Measurements from ENCODE around the gene E2F3. TPM values are rescaled to one million over a fixed set of nuclear protein-coding genes. Genes with fewer than 3 reads are reported as not detected.

The E2F3 gene
- 10 to 100 TPM; 17.7 to 19.0 (median 17.9) TPM for polyA plus RNA-seq (ENCODE audit: insufficient read length in 3 of 3)

DNA sequence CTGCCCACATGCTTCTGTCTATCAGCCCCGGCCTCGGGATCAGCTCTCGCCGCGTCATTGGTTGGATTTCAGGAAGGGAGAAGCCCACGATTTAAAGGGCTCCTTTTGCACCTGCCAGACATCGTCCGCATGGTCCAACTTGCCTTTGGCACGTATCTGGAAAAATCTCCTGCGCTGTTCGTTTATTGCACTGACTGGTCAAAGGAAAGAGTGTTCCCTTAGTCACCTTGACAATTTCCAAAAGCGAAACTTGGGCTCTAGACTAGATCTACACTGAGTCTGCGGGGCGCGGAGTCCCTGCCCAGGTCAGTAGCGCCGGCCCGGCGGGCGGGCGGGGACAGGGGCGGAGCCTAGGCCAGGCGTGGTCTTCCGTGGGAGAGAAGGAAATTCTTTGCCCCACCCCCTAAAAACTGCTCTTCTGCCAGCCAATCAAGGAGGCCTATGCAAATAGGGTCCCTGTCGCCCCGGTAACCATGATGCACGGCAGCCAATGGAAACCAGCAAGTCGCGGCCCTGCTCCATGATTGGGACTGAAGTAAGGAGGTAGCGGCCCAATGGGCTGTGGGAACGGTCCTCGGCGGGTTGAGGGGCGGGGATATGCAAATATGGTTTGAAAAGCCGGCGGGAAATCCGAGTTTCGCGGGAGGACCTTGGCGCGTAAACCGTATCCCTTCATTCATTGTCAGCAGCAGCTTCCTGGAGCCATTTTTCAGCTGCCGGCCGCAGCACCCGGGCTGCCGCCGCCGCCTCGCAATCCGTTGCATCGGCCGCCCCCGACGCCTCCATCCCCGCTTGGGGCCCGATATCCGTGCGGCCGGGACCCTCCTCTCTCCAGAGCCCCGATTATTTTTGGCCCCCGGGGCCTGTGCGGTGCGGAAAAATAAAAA, at the start of gene E2F3:
E2F3 (plus strand) TSS at position 675 of the 887 bp plus-strand sequence. CDS start 354 bp downstream, outside the sequence.
- DNase-seq (ENCODE audit: low read depth in 3 of 3, low spot score in 2 of 3) = peak; percentile 98

DNA sequence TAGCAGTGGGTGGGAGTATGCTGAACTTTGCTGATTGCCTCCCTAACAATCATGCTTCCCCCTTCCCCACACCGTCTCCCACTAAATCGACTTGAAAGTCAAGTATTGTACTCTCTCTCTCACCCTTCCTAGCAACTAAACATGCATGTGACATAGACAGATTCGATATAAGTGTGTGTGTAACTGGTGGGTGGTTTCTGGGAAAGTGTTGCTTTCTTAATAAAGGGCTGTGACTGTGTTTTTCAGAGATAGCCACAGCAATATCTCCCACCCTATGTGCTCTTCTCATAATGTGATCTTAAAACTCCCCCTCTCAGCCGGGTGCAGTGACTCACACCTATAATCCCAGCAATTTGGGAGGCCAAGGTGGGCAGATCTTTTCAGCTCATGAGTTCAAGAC, 49.3 kb upstream of the E2F3 start:
- no peak for DNase-seq (ENCODE audit: low read depth in 3 of 3, low spot score in 2 of 3)

DNA sequence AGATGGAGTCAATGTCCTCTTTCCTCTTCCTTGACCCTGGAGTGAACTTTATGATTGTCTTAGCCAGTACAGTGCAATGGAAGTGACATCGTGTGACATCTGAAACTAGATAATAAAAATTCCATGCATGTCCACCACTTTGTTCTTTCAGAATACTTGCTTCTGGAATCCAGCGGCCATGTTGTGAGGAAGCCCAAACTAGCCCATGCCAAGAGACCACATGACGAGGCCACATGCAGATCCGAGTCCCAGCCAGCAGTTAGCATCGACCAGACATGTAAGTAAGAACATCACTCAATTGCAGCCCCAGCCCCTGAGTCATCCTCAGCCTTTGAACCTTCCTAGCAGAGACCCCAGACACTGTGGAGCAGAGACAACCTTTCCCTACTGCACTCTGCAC, 48.5 kb upstream of the E2F3 start:
- no peak for DNase-seq (ENCODE audit: low read depth in 3 of 3, low spot score in 2 of 3)

DNA sequence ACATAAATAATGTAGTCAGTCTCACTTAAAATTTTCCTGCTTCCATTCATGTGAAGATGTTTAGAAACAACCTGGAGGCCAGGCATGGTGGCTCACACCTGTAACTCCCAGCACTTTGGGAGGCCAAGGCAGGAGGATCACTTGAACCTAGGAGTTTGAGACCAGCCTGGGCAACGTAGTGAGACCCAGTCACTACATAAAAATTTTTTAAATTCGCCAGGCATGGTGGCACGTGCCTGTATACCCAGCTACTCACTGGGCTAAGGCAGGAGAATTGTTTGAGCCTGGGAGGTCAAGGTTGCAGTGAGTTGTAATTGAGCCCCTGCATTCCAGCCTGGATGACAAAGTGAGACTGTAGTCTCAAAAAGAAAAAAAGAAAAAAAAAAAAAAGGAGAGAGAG, 47.3 kb upstream of the E2F3 start:
- no peak for DNase-seq (ENCODE audit: low read depth in 3 of 3, low spot score in 2 of 3)

DNA sequence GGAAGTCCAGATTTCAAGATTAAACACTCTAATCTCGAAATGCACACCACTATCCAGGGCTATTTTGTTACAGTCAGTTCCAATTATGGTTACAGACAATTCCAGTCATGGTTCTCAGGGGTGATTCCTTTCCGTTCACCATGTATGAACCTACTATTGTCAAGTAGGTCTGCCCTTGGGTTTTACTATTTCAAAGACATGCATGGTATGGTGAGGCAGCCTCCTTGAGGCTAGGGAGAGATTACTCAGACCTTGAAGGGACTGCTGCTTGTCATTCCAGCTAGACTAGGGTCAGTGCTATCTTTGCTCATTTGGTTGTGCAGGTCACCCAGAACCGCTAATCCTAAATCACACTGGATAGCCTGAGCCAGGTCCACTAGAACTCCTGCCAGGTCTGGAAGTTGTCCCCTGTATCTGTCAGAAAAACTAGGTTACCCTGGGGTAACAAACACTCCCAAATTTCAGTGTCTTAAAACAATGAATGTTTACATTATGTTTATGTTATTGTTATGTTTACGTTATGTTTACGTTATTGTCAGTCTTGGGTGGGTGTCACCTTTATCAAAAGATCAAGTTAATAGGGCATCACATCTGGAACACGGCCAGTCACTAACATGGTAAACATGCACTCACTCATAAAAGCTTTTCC, 41.1 kb upstream of the E2F3 start:
- DNase-seq (ENCODE audit: low read depth in 3 of 3, low spot score in 2 of 3) = no peak

DNA sequence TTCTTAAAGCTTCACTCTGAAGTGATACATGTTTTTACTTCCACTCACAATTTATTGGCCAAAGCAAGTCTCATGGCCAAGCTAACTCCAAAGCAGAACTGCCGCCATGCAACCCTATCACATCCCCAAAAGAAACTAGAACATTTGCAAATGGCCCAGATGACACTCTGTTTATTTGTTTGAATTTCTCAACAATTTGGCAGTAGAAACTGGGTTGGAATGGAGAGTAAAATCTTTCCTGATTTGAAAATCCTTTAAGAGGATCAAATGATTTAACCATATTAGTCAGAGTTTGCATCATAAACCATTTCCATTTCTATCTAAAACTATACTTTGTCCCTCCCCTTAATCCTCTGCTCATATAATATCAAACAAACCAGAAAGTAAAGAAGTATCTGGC, 39.1 kb upstream of the E2F3 start:
- no peak for DNase-seq (ENCODE audit: low read depth in 3 of 3, low spot score in 2 of 3)

DNA sequence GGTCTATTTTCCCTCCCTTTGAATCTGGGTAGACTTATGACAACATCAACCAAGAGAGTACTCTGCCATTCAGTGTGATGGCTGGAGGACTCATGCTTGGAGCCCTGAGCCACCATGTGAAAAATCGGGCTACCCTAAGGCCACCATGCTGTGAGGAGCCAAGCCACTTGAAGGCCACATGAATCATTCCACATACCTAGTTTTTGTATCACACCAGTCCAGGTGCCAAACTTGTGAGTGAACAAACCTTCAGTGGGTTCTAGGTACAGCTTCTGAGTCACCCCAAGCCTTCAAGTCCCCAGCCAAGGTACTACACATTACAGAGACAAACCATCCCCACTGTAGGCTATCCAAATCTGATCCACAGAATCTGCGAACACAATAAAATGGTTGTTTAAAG, 37.4 kb upstream of the E2F3 start:
- no peak for DNase-seq (ENCODE audit: low read depth in 3 of 3, low spot score in 2 of 3)

DNA sequence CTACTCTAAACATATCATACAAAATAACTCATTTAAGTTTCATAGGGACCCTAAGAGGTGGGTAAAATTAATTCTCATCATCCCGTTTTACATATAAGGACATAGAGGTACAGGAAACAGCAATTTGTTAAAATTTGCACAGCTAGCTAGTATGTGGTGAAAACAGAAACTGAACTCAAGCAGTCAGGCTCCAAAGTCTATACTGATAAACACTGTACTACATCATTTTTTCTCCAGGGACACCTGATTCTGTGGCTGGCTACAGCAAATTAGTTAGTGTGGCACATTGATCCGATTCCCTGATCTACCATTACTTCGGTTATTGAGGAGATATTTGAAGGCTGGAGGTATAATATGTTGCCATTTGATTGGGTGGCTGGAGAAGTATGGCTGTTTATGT, 36.2 kb upstream of the E2F3 start:
- no peak for DNase-seq (ENCODE audit: low read depth in 3 of 3, low spot score in 2 of 3)

DNA sequence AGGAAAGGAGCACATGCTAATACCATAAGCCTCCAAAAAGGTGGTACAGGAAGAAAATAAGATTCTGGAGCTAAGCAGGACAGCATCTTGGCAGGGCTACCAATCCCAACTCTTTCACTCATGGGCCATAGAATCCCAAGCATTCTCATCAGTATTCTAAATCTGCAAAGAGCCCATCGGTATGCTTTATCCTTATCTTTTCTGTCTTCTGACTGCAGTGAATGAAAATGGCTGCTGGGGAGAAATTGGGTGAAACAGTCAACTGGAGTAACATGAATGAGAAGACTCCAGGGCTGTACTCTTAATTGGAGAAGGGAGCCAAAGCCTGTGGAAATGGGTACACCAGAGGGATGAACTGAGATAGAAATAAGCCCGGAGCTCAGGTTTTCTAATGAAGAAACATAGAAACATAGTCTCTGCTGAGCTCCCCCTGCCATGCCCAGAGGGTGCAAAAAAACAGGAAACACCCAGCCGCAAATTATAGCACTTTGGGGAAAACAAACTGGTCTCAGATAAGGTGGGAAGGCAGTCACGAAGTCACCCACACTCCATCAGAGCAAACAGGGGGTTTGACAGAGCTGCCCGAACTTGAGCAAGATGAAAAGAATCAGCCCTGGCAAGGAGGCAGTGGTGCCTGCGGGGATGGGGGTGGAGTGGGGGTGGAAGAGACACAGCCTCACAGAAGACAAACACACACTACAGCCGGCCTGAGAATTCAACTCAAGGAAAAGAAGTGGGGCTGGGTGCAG, 35.4 kb upstream of the E2F3 start:
- no peak for DNase-seq (ENCODE audit: low read depth in 3 of 3, low spot score in 2 of 3)

DNA sequence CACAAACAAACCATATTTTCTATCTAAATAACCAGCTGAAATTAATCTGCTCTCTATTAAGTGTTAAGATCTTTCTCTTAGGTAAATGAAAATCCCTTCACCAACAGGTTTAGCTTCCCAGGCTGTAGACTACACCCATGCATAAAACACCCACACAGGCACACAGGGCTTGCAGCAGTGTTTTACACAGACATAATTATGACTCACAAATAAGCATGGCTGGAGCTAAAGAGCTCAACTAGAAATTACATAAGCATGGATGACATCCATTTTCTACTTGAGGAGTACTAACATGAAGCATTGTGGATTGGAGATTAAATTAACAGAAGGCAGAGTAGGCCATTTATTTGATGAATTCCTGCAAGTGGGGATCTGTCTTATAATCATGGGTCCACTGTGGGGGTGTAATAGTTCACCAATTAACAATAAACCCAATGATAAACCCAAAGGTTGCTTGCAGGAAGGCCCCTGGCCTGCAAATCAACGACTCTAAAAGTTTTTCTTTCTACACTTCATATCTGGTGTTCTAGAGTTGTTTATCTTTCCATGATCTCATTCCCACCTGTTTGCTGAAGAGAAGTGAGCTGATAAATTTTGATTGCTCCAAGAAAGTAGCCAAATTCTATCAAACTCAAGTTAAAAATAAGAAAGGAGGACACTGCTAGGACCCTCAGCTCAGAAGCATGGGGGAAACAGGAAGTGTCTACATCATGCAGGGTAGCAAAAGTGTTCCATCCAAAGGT, 33.8 kb upstream of the E2F3 start:
- no peak for DNase-seq (ENCODE audit: low read depth in 3 of 3, low spot score in 2 of 3)

DNA sequence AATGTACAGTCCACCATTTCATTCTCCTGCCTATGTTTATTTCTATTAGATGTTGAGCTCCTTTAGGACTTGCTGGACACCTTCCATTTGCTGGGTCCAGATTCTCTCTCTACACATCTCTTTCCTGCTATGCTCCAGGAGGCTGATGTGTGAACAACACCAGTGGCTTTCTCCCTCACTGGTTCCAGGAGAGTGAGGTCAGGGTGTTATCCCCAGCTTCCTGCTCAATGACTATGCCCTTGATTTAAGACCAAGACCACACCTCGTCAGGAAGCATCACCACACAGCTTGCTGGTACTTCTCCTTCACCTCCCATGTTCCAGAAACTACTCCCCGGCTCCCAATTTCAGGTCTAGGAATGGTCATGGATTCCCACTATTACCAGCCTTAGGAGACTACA, 31.3 kb upstream of the E2F3 start:
- no peak for DNase-seq (ENCODE audit: low read depth in 3 of 3, low spot score in 2 of 3)

DNA sequence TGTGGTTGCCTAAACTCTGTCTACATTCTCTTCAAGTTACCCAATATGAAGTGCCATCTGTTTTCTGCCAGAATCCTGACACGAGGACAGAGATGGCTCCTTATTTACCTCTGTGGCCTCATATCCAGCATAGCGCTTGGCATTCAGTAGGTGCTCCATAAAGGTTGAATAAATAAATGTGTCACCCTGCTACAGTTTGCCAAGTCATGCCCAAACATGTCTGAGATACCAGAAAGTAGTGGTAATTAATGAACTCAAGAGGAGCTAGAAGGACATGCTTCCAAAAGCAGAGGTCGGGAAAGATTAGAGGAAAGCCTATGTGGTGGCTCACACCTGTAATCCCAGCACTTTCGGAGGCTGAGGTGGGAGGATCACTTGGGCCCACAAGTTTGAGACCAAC, 30.9 kb upstream of the E2F3 start:
- DNase-seq (ENCODE audit: low read depth in 3 of 3, low spot score in 2 of 3) = no peak

DNA sequence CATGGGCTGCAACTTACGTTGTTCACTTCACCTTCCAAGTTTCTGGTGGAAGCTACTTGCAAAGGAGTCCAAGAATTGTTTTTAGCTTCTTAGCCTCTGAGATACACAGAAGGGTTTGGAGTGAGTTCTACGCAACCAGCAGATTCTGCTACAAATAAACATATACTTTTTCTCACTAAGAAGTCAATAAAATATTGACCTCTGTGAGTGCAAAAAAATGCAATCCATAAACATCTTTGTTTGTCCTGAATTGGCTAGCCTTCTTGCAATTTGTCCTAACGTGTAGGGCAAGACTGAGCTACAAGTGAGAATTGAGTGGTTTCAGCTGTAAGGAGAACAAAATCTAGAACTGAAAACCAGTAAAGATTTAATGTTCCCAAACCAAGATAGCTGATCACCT, 26.2 kb upstream of the E2F3 start:
- no peak for DNase-seq (ENCODE audit: low read depth in 3 of 3, low spot score in 2 of 3)

DNA sequence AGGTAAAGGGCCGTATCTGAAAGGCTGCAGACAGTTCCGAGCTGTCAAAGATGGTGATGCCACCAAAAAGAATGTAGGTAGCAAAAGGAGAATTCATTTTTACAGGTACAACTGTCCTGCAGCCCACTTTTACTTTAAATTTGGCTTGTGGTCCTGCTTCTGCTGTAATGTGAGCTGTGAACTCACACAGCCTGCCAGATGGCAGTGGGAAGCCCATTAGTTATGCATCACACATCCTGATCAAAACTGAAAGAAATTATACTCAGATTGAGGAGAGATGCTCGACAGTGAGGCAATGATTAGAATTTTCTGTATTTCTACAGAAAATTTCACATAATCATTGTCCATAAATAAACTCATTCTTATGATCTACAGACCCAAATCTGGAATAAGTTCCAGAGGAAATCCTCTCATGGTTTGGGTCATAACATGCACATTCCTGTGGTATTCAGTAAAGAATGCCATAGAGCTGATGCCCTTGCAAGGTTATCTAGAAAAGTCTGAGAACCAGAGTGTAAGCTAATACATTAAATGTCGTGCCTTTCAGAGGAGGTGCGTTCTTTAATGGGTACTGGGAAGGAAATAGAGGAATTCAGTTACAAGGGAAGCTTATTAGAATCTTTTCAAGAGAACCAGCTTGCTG, 23.9 kb upstream of the E2F3 start:
- DNase-seq (ENCODE audit: low read depth in 3 of 3, low spot score in 2 of 3) = peak in 1 of 3 donors; percentile 16

DNA sequence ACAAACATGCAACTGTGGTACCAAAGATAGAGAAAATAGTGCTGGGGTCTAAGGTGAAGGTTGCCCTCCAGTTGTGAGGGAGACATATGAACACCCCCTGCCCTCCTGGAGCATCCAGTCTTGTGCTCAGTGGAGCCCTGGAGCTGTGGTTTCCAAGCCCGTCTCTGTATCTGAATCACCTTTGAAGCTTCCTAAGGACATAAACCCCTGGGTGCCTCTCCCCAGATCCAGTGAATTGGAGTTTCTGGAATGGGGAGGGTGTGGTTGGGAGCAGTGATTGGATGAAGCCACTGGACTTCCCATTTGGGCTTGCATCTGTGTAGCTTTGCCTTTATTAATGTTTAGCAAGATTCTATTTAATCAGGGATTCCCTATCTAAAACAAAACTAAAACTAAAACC, 22.4 kb upstream of the E2F3 start:
- no peak for DNase-seq (ENCODE audit: low read depth in 3 of 3, low spot score in 2 of 3)

DNA sequence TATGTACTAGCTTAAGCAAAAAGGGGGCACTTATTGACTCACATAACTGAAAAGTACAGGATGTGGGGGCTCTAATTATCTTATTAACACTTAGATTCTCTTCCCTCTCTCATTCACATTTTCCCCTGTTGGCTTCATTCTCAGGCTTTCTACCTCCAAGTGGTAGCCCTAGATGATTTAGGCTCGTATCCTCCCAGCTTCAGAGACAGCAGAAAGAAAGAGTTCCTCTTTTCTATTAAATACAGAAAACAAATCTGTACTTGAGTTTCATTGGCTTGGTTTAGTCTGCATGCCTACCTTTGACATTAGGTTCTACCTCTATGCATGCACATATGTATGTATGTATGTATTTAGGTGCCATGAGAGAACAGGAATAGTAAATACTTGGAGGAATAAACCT, 15.5 kb upstream of the E2F3 start:
- no peak for DNase-seq (ENCODE audit: low read depth in 3 of 3, low spot score in 2 of 3)

DNA sequence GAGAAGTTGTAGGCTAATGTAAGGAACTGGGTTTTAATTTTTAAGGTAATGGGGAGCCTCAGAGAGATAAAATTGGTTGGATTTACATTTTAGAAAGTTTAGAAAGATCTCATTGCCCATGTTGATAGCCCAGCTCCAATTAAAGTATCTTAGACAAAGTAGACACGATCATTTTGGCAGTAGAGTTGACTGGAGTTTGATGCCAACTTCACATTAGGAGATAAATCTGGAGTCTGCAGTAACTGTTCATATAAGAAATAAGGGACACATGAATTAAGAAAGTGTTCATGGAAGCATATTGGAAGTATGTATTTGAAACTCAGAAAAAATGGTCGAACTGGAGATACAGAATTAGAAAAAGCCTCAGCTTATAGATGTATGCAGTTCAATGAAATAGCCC, 12.6 kb upstream of the E2F3 start:
- DNase-seq (ENCODE audit: low read depth in 3 of 3, low spot score in 2 of 3) = no peak

DNA sequence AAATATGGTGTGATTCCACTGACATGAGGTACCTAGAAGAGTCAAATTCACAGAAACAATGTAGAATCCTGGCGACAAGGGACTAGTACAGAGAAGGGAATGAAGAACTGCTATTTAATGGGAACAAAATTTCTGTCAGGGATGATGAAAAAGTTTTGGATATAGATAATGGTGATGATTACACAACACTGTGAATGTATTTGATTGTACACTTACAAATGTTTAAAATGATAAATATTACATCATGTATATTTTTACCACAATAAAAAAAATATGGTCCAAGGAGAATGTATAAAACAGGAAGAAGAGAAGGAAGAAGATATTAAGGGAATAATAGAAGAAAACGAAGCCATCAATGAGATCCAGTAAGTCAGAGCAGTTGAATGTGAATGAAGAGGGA, 8.4 kb upstream of the E2F3 start:
- no peak for DNase-seq (ENCODE audit: low read depth in 3 of 3, low spot score in 2 of 3)

DNA sequence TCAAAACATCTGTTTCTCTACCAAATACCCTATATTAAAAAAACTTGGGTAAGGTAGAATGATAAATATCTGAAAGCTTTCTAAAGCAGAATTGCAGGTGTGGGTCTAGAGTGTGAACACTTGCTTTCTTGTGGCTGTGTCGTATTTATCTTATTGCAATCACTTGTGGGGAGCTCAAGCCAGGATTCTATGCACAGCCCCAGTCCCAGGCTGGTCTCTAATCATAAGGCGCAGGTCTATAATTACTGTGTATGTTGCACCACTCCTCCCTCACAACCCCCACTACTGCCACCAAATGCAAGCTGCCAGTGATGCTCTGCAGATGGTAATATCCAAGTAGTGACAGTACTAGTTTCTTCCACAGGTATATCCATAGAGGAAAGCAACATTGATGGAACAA, 2.2 kb upstream of the E2F3 start:
- no peak for DNase-seq (ENCODE audit: low read depth in 3 of 3, low spot score in 2 of 3)

DNA sequence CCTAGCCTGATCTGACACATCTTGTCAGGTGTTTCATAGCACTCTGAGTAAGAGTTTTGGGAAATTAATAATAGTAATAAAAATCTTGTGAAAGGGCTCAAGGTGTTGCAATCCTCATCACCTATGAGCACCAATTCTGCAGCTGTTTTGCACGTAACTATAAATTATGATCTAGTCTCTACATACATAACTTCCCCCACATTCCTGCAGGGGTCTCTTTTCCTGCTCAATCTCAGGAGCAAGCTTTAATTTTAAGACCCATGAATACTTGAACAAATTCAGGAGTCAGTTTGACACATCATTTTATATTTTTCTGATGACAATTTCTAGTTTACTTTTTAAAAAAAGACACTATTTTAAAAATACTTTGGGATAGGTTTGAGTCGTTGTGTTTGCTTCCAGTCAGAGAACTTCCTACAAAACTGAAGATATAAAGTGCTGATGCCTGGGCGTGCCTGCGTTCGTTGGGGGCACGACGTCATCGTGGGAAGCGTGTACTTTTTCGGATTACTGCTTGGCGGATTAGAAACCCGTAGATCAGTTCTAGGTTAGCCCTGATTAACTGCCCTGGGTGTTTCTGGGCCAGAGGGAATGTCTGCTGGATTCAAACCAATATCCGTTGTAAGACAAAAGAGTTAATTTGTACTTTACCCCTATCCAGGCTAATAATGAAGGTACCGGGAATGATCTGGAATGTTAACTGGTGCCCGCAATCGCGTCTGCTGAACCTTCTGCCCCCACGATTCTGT, 1.0 kb upstream of the E2F3 start:
- peak in 2 of 3 donors; percentile 7 to 19 for DNase-seq (ENCODE audit: low read depth in 3 of 3, low spot score in 2 of 3)
